GM23338 (cell line): Measurements from ENCODE around the gene BTRC. TPM values are rescaled to one million over a fixed set of nuclear protein-coding genes. Genes with fewer than 3 reads are reported as not detected.

Experiments used
- ATAC-seq: fragments of 200-7000 bp; cut with Tn5 transposase; 3 replicates; pipeline ENCODE4 v1.9.1; 2020
- DNase-seq: peaks from one replicate; pipeline ENCODE4 v3.0.0-alpha.2; 2015; ENCODE audit warnings: low spot score
- H2AFZ ChIP-seq: fragments of 200-600 bp; sonication (generic); 2 replicates; pipeline ENCODE4 v1.8.0; 2016; ENCODE audit warnings: antibody characterized with exemption, mild to moderate bottlenecking, moderate library complexity
- H3F3A ChIP-seq: fragments of 200-600 bp; sonication (generic); replicated peaks from 2 replicates; pipeline ENCODE4 v1.8.0; 2017; ENCODE audit warnings: antibody characterized with exemption, mixed run types, low read depth
- H3K27ac ChIP-seq: fragments of 200-600 bp; sonication (generic); 2 replicates; pipeline ENCODE4 v1.6.1; 2016; ENCODE audit warnings: low read depth
- H3K27me3 ChIP-seq: fragments of 200-600 bp; sonication (generic); 2 replicates; pipeline ENCODE4 v1.8.0; 2016; ENCODE audit warnings: mild to moderate bottlenecking, mixed run types, moderate library complexity; ENCODE audit not compliant: insufficient read depth
- H3K36me3 ChIP-seq: fragments of 200-600 bp; sonication (generic); 2 replicates; pipeline ENCODE4 v1.8.0; 2016; ENCODE audit warnings: mild to moderate bottlenecking; ENCODE audit not compliant: insufficient read depth
- H3K4me1 ChIP-seq: fragments of 200-600 bp; sonication (generic); 2 replicates; pipeline ENCODE4 v1.8.0; 2016; ENCODE audit warnings: mild to moderate bottlenecking, moderate library complexity; ENCODE audit not compliant: insufficient read depth
- H3K4me2 ChIP-seq: fragments of 200-600 bp; sonication (generic); 2 replicates; pipeline ENCODE4 v1.7.1; 2017; ENCODE audit warnings: mixed run types
- H3K4me3 ChIP-seq: fragments of 200-600 bp; sonication (generic); 2 replicates; pipeline ENCODE4 v1.6.1; 2016; ENCODE audit warnings: mixed run types
- H3K79me2 ChIP-seq: fragments of 200-600 bp; sonication (generic); replicated peaks from 2 replicates; pipeline ENCODE4 v1.8.0; 2017; ENCODE audit warnings: mild to moderate bottlenecking; ENCODE audit not compliant: insufficient read depth
- H3K9me2 ChIP-seq: fragments of 200-600 bp; sonication (generic); 2 replicates; pipeline ENCODE4 v1.8.0; 2017; ENCODE audit not compliant: insufficient read depth
- H4K20me1 ChIP-seq: fragments of 200-600 bp; sonication (generic); replicated peaks from 2 replicates; pipeline ENCODE4 v1.8.0; 2017; ENCODE audit warnings: mild to moderate bottlenecking; ENCODE audit not compliant: insufficient read depth
- H3K27ac Mint-ChIP-seq: 2 replicates; pipeline ENCODE4 v1.8.0; 2020; ENCODE audit warnings: inconsistent platforms, mild to moderate bottlenecking, moderate library complexity, mixed read lengths
- H3K27me3 Mint-ChIP-seq: 3 replicates; pipeline ENCODE4 v1.8.0; 2022; ENCODE audit warnings: low read depth, mild to moderate bottlenecking, moderate library complexity, mixed read lengths, inconsistent platforms; ENCODE audit not compliant: insufficient read depth, poor library complexity
- H3K36me3 Mint-ChIP-seq: 3 replicates; pipeline ENCODE4 v1.8.0; 2021; ENCODE audit warnings: low read depth, mild to moderate bottlenecking, inconsistent platforms, moderate library complexity, mixed read lengths
- H3K4me1 Mint-ChIP-seq: 3 replicates; pipeline ENCODE4 v1.8.0; 2020; ENCODE audit warnings: mild to moderate bottlenecking, inconsistent platforms, mixed read lengths
- H3K4me3 Mint-ChIP-seq: 3 replicates; pipeline ENCODE4 v1.8.0; 2021; ENCODE audit warnings: moderate library complexity, mild to moderate bottlenecking, inconsistent platforms, mixed read lengths
- H3K9me3 Mint-ChIP-seq: 3 replicates; pipeline ENCODE4 v1.8.0; 2020; ENCODE audit warnings: moderate library complexity, mild to moderate bottlenecking, inconsistent platforms, mixed read lengths
- JUNB ChIP-seq: IDR thresholded peaks from one replicate; pipeline ENCODE4 v1.6.1; 2016; ENCODE audit warnings: antibody characterized with exemption; ENCODE audit not compliant: unreplicated experiment
- POLR2AphosphoS5 ChIP-seq: IDR thresholded peaks from 2 replicates; pipeline ENCODE4 v1.6.1; 2016; ENCODE audit warnings: antibody characterized with exemption, low read depth
- ZNF114 ChIP-seq: fragments of 250-450 bp; sonication (Bioruptor Pico); IDR thresholded peaks from 2 replicates; pipeline ENCODE4 v1.5.0; 2020; ENCODE audit warnings: mild to moderate bottlenecking, moderate library complexity
- ZNF331 ChIP-seq: fragments of 250-450 bp; sonication (Bioruptor Pico); IDR thresholded peaks from 2 replicates; pipeline ENCODE4 v1.5.0; 2020; ENCODE audit warnings: low read depth, mild to moderate bottlenecking, moderate library complexity
- polyA plus RNA-seq: library from polyadenylated mRNA; unstranded; fragments of >200 nt; fragmentation: Nextera tagmentation; extraction: Ambion mirVana; gene quantifications from 2 replicates; pipeline ENCODE4 v1.2.1, GENCODE V29; 2016
- total RNA-seq: library from RNA; depleted of rRNA; stranded (reverse); fragments of >200 nt; shearing (Covaris generic); gene quantifications from 2 replicates; pipeline ENCODE4 v1.2.3, GENCODE V29; 2014
- TF ChIP-seq, protein P1 (sequence below), 2 experiments: fragments of 200-600 bp in 1 of 2; sonication (generic) in 1 of 2; conservative IDR thresholded peaks; 2 replicates each; pipeline versions ENCODE4 v1.5.1 to v1.6.1; 2016 to 2017; ENCODE audit warnings: antibody characterized with exemption in 2 of 2, low read depth in 2 of 2, mild to moderate bottlenecking in 2 of 2, moderate library complexity in 1 of 2
- TF ChIP-seq, protein P2 (sequence below): IDR thresholded peaks from 2 replicates; pipeline ENCODE4 v1.6.1; 2016; ENCODE audit warnings: antibody characterized with exemption
- TF ChIP-seq, protein P3 (sequence below): fragments of 250-450 bp; sonication (Bioruptor Pico); IDR thresholded peaks from 2 replicates; pipeline ENCODE4 v1.5.0; 2020; ENCODE audit warnings: mild to moderate bottlenecking, moderate library complexity

The BTRC gene
- total and polyA plus RNA-seq, 2 experiments from 2014 or later: 10.0 to 17.5 TPM

DNA sequence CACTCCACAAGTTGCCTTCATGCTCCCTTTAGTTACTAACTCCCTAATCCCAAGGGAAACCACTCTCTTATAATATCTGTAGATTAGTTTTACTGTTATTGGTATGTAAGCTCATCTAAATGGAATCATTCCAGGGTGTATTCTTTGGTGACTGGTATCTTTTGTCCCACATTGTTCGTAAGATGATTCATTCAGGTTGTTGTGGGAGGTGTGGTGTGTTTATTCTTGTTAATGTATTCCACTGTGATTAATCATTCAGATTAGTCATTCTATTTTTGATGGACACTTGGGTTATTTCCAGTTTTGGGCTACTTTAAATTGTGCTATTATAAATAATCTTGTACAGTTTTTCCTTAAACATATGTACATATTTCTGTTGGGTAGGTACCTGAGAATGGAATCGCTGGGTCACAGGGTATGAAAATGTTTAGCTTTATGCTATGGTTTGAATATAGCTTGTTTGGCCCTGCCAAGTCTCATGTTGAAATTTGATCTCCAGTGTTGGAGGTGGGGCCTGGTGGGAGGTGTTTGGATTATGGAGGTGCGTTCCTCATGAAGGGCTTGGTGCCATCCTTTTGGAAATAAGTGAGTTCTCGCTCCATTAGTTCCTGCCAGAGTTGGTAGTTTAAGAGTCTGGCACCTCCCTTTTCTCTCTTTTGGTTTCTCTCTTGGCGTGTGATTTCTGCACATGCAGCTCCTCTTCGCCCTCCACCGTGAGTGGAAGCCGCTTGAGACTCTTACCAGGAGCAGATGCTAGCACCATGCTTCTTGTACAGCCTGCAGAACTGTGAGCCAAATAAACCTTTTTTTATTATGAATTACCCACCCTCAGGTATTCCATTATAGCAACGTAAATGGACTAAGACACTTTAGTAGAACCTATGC, 13.8 kb downstream of the BTRC start:
- Histone ChIP-seq H3K4me2 (no peak overlapping the region), H3K9me2 (no peaks in the 10 kb centered on the region), H4K20me1 (peaks cover 11% of the 10 kb centered on the region), H2AFZ (no peak overlapping the region), H3F3A (0 out of 2 replicates have a peak, but pooled peaks cover 3% of the 10 kb centered on the region), H3K27me3 (no peaks in the 10 kb centered on the region), H3K4me3 (no peak overlapping the region), H3K36me3 (no peaks in the 10 kb centered on the region), H3K4me1 (0 out of 2 replicates have a peak, but pooled peaks cover 8% of the 10 kb centered on the region), H3K79me2 (peaks cover 11% of the 10 kb centered on the region), H3K27ac (no peak overlapping the region)
- Mint-ChIP-seq H3K27me3 (no peaks in the 10 kb centered on the region), H3K27ac (no peak overlapping the region), H3K36me3 (no peaks in the 10 kb centered on the region), H3K9me3 (no peaks in the 10 kb centered on the region), H3K4me1 (peaks cover 8% of the 10 kb centered on the region; the same call in 2 of the 3 replicates), H3K4me3 (no peak overlapping the region)
- DNase-seq (no peak), ATAC-seq (no peak)
- no peak for TF ChIP-seq POLR2AphosphoS5

DNA sequence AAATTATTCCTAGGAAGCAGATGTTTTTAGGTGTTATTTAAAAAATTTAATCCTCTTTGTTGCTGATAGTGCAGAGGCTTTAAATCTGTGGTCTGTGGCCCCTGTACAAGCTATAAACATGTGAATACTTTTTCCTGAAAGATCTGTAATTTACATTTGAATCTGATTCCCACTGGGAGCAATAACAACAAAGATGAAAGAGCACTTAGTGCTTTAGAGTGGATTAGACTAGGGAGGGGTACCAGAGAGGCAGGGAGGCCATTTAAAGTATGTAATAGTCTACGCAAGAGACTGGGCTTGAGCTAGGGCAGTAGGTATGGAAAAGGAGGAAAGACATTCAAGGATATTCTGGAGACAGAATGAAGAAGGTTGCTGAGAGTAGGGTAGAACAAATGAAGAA, 19.1 kb downstream of the BTRC start:
- Histone ChIP-seq H3K4me3 (no peak overlapping the region), H3K4me1 (0 out of 2 replicates have a peak, but pooled peaks cover 7% of the 10 kb centered on the region), H2AFZ (no peak overlapping the region), H4K20me1 (peaks cover 10% of the 10 kb centered on the region), H3K4me2 (no peak overlapping the region), H3K27ac (no peak overlapping the region), H3K27me3 (no peaks in the 10 kb centered on the region), H3F3A (no peaks in the 10 kb centered on the region), H3K9me2 (no peaks in the 10 kb centered on the region), H3K36me3 (no peaks in the 10 kb centered on the region), H3K79me2 (peaks cover 9% of the 10 kb centered on the region)
- H3K36me3 Mint-ChIP-seq: peaks cover 3% of the 10 kb centered on the region; the same call in 1 of the 3 replicates
- H3K9me3 Mint-ChIP-seq: no peaks in the 10 kb centered on the region; the same call in 2 of the 3 replicates
- DNase-seq: peak; percentile 22
- H3K4me1 Mint-ChIP-seq: peaks cover 8% of the 10 kb centered on the region; the same call in 2 of the 3 replicates
- H3K4me3 Mint-ChIP-seq: no peak overlapping the region
- no peak overlapping the region for H3K27ac Mint-ChIP-seq
- peak; percentile 83 for ATAC-seq
- H3K27me3 Mint-ChIP-seq: no peaks in the 10 kb centered on the region
- TF ChIP-seq, protein P1, sequence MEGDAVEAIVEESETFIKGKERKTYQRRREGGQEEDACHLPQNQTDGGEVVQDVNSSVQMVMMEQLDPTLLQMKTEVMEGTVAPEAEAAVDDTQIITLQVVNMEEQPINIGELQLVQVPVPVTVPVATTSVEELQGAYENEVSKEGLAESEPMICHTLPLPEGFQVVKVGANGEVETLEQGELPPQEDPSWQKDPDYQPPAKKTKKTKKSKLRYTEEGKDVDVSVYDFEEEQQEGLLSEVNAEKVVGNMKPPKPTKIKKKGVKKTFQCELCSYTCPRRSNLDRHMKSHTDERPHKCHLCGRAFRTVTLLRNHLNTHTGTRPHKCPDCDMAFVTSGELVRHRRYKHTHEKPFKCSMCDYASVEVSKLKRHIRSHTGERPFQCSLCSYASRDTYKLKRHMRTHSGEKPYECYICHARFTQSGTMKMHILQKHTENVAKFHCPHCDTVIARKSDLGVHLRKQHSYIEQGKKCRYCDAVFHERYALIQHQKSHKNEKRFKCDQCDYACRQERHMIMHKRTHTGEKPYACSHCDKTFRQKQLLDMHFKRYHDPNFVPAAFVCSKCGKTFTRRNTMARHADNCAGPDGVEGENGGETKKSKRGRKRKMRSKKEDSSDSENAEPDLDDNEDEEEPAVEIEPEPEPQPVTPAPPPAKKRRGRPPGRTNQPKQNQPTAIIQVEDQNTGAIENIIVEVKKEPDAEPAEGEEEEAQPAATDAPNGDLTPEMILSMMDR (conservative IDR thresholded peaks at IDR 0.05; ENCODE audit: low read depth in 2 of 2): no peak
- TF ChIP-seq POLR2AphosphoS5: no peak
- TF ChIP-seq, protein P2, sequence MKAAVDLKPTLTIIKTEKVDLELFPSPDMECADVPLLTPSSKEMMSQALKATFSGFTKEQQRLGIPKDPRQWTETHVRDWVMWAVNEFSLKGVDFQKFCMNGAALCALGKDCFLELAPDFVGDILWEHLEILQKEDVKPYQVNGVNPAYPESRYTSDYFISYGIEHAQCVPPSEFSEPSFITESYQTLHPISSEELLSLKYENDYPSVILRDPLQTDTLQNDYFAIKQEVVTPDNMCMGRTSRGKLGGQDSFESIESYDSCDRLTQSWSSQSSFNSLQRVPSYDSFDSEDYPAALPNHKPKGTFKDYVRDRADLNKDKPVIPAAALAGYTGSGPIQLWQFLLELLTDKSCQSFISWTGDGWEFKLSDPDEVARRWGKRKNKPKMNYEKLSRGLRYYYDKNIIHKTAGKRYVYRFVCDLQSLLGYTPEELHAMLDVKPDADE: no peak
- no peak for TF ChIP-seq ZNF331
- TF ChIP-seq, protein P3, sequence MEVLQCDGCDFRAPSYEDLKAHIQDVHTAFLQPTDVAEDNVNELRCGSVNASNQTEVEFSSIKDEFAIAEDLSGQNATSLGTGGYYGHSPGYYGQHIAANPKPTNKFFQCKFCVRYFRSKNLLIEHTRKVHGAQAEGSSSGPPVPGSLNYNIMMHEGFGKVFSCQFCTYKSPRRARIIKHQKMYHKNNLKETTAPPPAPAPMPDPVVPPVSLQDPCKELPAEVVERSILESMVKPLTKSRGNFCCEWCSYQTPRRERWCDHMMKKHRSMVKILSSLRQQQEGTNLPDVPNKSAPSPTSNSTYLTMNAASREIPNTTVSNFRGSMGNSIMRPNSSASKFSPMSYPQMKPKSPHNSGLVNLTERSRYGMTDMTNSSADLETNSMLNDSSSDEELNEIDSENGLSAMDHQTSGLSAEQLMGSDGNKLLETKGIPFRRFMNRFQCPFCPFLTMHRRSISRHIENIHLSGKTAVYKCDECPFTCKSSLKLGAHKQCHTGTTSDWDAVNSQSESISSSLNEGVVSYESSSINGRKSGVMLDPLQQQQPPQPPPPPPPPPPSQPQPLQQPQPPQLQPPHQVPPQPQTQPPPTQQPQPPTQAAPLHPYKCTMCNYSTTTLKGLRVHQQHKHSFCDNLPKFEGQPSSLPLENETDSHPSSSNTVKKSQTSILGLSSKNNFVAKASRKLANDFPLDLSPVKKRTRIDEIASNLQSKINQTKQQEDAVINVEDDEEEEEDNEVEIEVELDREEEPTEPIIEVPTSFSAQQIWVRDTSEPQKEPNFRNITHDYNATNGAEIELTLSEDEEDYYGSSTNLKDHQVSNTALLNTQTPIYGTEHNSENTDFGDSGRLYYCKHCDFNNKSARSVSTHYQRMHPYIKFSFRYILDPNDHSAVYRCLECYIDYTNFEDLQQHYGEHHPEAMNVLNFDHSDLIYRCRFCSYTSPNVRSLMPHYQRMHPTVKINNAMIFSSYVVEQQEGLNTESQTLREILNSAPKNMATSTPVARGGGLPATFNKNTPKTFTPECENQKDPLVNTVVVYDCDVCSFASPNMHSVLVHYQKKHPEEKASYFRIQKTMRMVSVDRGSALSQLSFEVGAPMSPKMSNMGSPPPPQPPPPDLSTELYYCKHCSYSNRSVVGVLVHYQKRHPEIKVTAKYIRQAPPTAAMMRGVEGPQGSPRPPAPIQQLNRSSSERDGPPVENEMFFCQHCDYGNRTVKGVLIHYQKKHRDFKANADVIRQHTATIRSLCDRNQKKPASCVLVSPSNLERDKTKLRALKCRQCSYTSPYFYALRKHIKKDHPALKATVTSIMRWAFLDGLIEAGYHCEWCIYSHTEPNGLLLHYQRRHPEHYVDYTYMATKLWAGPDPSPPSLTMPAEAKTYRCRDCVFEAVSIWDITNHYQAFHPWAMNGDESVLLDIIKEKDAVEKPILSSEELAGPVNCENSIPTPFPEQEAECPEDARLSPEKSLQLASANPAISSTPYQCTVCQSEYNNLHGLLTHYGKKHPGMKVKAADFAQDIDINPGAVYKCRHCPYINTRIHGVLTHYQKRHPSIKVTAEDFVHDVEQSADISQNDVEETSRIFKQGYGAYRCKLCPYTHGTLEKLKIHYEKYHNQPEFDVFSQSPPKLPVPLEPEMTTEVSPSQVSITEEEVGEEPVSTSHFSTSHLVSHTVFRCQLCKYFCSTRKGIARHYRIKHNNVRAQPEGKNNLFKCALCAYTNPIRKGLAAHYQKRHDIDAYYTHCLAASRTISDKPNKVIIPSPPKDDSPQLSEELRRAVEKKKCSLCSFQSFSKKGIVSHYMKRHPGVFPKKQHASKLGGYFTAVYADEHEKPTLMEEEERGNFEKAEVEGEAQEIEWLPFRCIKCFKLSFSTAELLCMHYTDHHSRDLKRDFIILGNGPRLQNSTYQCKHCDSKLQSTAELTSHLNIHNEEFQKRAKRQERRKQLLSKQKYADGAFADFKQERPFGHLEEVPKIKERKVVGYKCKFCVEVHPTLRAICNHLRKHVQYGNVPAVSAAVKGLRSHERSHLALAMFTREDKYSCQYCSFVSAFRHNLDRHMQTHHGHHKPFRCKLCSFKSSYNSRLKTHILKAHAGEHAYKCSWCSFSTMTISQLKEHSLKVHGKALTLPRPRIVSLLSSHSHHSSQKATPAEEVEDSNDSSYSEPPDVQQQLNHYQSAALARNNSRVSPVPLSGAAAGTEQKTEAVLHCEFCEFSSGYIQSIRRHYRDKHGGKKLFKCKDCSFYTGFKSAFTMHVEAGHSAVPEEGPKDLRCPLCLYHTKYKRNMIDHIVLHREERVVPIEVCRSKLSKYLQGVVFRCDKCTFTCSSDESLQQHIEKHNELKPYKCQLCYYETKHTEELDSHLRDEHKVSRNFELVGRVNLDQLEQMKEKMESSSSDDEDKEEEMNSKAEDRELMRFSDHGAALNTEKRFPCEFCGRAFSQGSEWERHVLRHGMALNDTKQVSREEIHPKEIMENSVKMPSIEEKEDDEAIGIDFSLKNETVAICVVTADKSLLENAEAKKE (CRISPR knock-in tag): no peak
- TF ChIP-seq ZNF114 (CRISPR knock-in tag): no peak
- no peak for TF ChIP-seq JUNB
